HG03571 (cell line): ENCODE results near the gene FRMD4A.
A peak's percentile ranks its signal among the peaks of the same experiment; 100 is the strongest.

Experiments
- ATAC-seq: cut with Tn5 transposase; IDR thresholded peaks from one replicate; pipeline ENCODE4 v1.9.1; 2021; ENCODE audit not compliant: unreplicated experiment

The FRMD4A gene

GRCh38 chr10:14024329-14025202 lies 306.2 kb downstream of the FRMD4A start:
- ATAC-seq, result no peak

GRCh38 chr10:14023673-14024328 lies 306.9 kb downstream of the FRMD4A start:
- no peak for ATAC-seq

- ATAC-seq, result no peak
These were observed 307.6 kb downstream of the FRMD4A start for GRCh38 chr10:14022954-14023672.

- ATAC-seq, result no peak
These were observed 308.7 kb downstream of the FRMD4A start for GRCh38 chr10:14022052-14022451.

- no peak for ATAC-seq
These were observed 310.6 kb downstream of the FRMD4A start for GRCh38 chr10:14020037-14020664.

- no peak for ATAC-seq
These were observed 313.3 kb downstream of the FRMD4A start for GRCh38 chr10:14017467-14017866.

GRCh38 chr10:14016931-14017333 lies 313.8 kb downstream of the FRMD4A start:
- no peak for ATAC-seq

- ATAC-seq, result no peak
These were observed 314.6 kb downstream of the FRMD4A start for GRCh38 chr10:14016011-14016536.

- ATAC-seq, result no peak
These were observed 316.3 kb downstream of the FRMD4A start for GRCh38 chr10:14014423-14014822.

- ATAC-seq, result no peak
These were observed 319.8 kb downstream of the FRMD4A start for GRCh38 chr10:14010769-14011574.

- ATAC-seq, result no peak
These were observed 320.6 kb downstream of the FRMD4A start for GRCh38 chr10:14010101-14010558.

GRCh38 chr10:14009371-14010100 lies 321.2 kb downstream of the FRMD4A start:
- ATAC-seq, result peak; percentile 58

GRCh38 chr10:14008740-14009080 lies 322.0 kb downstream of the FRMD4A start:
- no peak for ATAC-seq

- no peak for ATAC-seq
These were observed 326.2 kb downstream of the FRMD4A start for GRCh38 chr10:14004536-14004935.

GRCh38 chr10:14003517-14004184 lies 327.1 kb downstream of the FRMD4A start:
- no peak for ATAC-seq

GRCh38 chr10:14001298-14002040 lies 329.3 kb downstream of the FRMD4A start:
- no peak for ATAC-seq

GRCh38 chr10:13998163-13998835 lies 332.4 kb downstream of the FRMD4A start:
- no peak for ATAC-seq

- no peak for ATAC-seq
These were observed 333.1 kb downstream of the FRMD4A start for GRCh38 chr10:13997650-13998049.
